ENCODE measurements around the gene CRTC2. TPM values are rescaled to one million over a fixed set of nuclear protein-coding genes. Genes with fewer than 3 reads are reported as not detected.
A peak's percentile ranks its signal among the peaks of the same experiment; 100 is the strongest.
"Not testable (repeated sequence)": the region's sequence is repeated elsewhere in the genome, so short reads cannot be mapped to it uniquely, and the experiment has no call there.

CRTC2 gene
- 32.7 TPM for total RNA-seq

- DNase-seq (ENCODE audit: low spot score), result peak; percentile 98
These were observed at the start of gene CRTC2 for GRCh38 chr1:153958111-153958960. CRTC2 (minus strand) TSS chr1:153958612; CDS start chr1:153958497, 115 bp downstream.

GRCh38 chr1:154006136-154006535 lies 47.7 kb upstream of the CRTC2 start:
- no peak for DNase-seq (ENCODE audit: low spot score)

GRCh38 chr1:154000420-154000819 lies 42.0 kb upstream of the CRTC2 start:
- no peak for DNase-seq (ENCODE audit: low spot score)

GRCh38 chr1:153996882-153997281 lies 38.5 kb upstream of the CRTC2 start:
- DNase-seq (ENCODE audit: low spot score), result not testable (repeated sequence)

GRCh38 chr1:153995640-153996039 lies 37.2 kb upstream of the CRTC2 start:
- DNase-seq (ENCODE audit: low spot score), result no peak

- DNase-seq (ENCODE audit: low spot score), result no peak
These were observed 36.8 kb upstream of the CRTC2 start for GRCh38 chr1:153995202-153995601.

GRCh38 chr1:153991806-153992205 lies 33.4 kb upstream of the CRTC2 start:
- DNase-seq (ENCODE audit: low spot score), result no peak

- no peak for DNase-seq (ENCODE audit: low spot score)
These were observed 32.8 kb upstream of the CRTC2 start for GRCh38 chr1:153991151-153991630.

- DNase-seq (ENCODE audit: low spot score), result peak; percentile 95
These were observed 32.2 kb upstream of the CRTC2 start, which contains the start of gene RPS27 for GRCh38 chr1:153990468-153991150. RPS27 (plus strand) TSS chr1:153990762; CDS start chr1:153990797, 35 bp downstream.

- DNase-seq (ENCODE audit: low spot score), result no peak
These were observed 29.2 kb upstream of the CRTC2 start for GRCh38 chr1:153987621-153988020.

- DNase-seq (ENCODE audit: low spot score), result peak; percentile 91
These were observed 27.7 kb upstream of the CRTC2 start, which contains the start of gene RAB13 for GRCh38 chr1:153985941-153986761. RAB13 (minus strand) TSS chr1:153986339; CDS start chr1:153986236, 103 bp downstream.

- no peak for DNase-seq (ENCODE audit: low spot score)
These were observed 27.0 kb upstream of the CRTC2 start for GRCh38 chr1:153985341-153985912.

- no peak for DNase-seq (ENCODE audit: low spot score)
These were observed 25.9 kb upstream of the CRTC2 start for GRCh38 chr1:153984123-153984894.

- DNase-seq (ENCODE audit: low spot score), result not testable (repeated sequence)
These were observed 23.3 kb upstream of the CRTC2 start for GRCh38 chr1:153981735-153982134.

- DNase-seq (ENCODE audit: low spot score), result not testable (repeated sequence)
These were observed 20.7 kb upstream of the CRTC2 start for GRCh38 chr1:153979091-153979490.

GRCh38 chr1:153978274-153978909 lies 20.0 kb upstream of the CRTC2 start:
- DNase-seq (ENCODE audit: low spot score), result no peak

GRCh38 chr1:153977250-153978240 lies 19.1 kb upstream of the CRTC2 start, which contains the start of gene JTB:
JTB (minus strand) TSS chr1:153977674; CDS start chr1:153977252, 422 bp downstream.
- DNase-seq (ENCODE audit: low spot score), result peak; percentile 90

GRCh38 chr1:153976819-153977249 lies 18.4 kb upstream of the CRTC2 start:
- no peak for DNase-seq (ENCODE audit: low spot score)

- DNase-seq (ENCODE audit: low spot score), result no peak
These were observed 15.1 kb upstream of the CRTC2 start for GRCh38 chr1:153973525-153973924.

Data from ureter (tissue), 1 donor.